Stimulated activated naive B cell treated with anti-CD40 and anti-IgM and Interleukin-4, amounts not matched to agents 10 μg/mL and 1 μg/mL and 100 μg/mL, for 72 hours (primary cell): ENCODE data around the gene MGST1.

ENCODE experiments used
- ATAC-seq, 2 donors: fragments of 150-1000 bp; cut with Tn5 transposase; replicated peaks; 2 replicates each; pipeline ENCODE4 v1.10.0; 2021; ENCODE audit warnings: moderate library complexity in 1 of 2
- DNase-seq: peaks from one replicate; pipeline ENCODE4 v3.0.0; 2021
- H3K27ac Mint-ChIP-seq: one replicate; pipeline ENCODE4 v1.8.0; 2022; ENCODE audit warnings: mild to moderate bottlenecking, mixed read lengths
- H3K27me3 Mint-ChIP-seq, 2 donors: one replicate each; pipeline ENCODE4 v1.8.0; 2022; ENCODE audit warnings: mixed read lengths in 2 of 2
- H3K36me3 Mint-ChIP-seq, 2 donors: one replicate each; pipeline ENCODE4 v1.8.0; 2022; ENCODE audit warnings: mixed read lengths in 2 of 2, mild to moderate bottlenecking in 1 of 2
- H3K4me1 Mint-ChIP-seq, 2 donors: one replicate each; pipeline ENCODE4 v1.8.0; 2022; ENCODE audit warnings: mixed read lengths in 2 of 2, mild to moderate bottlenecking in 1 of 2
- H3K4me3 Mint-ChIP-seq, 2 donors: one replicate each; pipeline ENCODE4 v1.8.0; 2022; ENCODE audit warnings: mild to moderate bottlenecking in 2 of 2, mixed read lengths in 2 of 2, moderate library complexity in 1 of 2
- H3K9me3 Mint-ChIP-seq, 2 donors: one replicate each; pipeline ENCODE4 v1.8.0; 2022; ENCODE audit warnings: mixed read lengths in 2 of 2, mild to moderate bottlenecking in 1 of 2

MGST1 gene

DNA sequence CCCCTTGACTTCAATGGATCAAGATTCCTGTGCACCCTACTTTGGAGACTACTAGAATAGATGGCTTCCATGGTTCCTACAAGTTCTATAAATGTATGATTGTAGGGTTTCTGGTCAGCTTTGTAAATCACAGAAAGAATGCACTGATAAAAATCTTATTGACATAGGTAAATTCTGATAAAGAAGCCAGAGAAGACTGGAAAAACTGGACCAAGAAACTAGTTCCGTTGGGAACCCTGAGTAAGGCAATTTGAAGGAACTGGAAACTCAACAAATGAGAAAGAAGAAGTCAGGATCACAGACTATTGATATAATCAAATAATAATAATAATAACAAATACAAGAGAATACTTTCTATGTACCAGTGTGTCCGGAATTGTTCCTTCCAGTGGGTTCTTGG is 15.4 kb upstream of the MGST1 start:
- no peaks in the 10 kb centered on the region for H3K36me3 Mint-ChIP-seq
- peak overlapping the region; percentile 15 for H3K27ac Mint-ChIP-seq
- no peaks in the 10 kb centered on the region for H3K27me3 Mint-ChIP-seq
- peaks cover 9 to 10% of the 10 kb centered on the region in 2 donors for H3K9me3 Mint-ChIP-seq
- DNase-seq = no peak
- no peak overlapping the region for H3K4me3 Mint-ChIP-seq
- H3K4me1 Mint-ChIP-seq = no peaks in the 10 kb centered on the region
- no peak for ATAC-seq

DNA sequence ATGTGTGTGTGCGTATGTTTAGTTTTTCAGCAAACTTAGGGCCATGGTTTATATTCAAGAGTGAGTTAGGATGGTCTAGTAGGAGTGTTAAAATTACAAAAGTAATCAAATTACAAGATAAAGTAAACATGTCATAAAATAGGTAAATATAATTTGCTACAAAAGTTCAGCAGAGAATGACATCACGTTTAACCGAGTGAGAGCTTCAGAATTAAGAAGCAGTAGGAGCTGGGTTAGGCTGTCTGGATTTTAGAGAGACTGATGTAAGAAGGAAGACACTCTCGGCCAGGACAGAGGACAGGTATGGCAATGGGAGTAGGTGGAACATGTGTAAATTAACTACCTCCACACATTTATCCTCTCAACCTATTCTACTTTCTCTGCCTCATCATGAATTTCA is 11.6 kb upstream of the MGST1 start:
- H3K9me3 Mint-ChIP-seq = no peaks in the 10 kb centered on the region

GRCh38 chr12:16344269-16344668 is 3.2 kb upstream of the MGST1 start:
- no peak overlapping the region for H3K4me3 Mint-ChIP-seq
- H3K4me1 Mint-ChIP-seq = peaks cover 0 to 11% of the 10 kb centered on the region in 2 donors
- no peaks in the 10 kb centered on the region for H3K9me3 Mint-ChIP-seq
- ATAC-seq = no peak
- peaks cover 13 to 17% of the 10 kb centered on the region in 2 donors for H3K27me3 Mint-ChIP-seq
- no peak for DNase-seq
- H3K27ac Mint-ChIP-seq = no peak overlapping the region
- H3K36me3 Mint-ChIP-seq = no peaks in the 10 kb centered on the region

More for the DNA sequence above, 11.6 kb upstream of the MGST1 start:
- Mint-ChIP-seq H3K36me3 (no peaks in the 10 kb centered on the region), H3K27ac (no peak overlapping the region), H3K4me3 (no peak overlapping the region), H3K4me1 (no peaks in the 10 kb centered on the region), H3K27me3 (no peaks in the 10 kb centered on the region)
- no peak for ATAC-seq
- DNase-seq = no peak

DNA sequence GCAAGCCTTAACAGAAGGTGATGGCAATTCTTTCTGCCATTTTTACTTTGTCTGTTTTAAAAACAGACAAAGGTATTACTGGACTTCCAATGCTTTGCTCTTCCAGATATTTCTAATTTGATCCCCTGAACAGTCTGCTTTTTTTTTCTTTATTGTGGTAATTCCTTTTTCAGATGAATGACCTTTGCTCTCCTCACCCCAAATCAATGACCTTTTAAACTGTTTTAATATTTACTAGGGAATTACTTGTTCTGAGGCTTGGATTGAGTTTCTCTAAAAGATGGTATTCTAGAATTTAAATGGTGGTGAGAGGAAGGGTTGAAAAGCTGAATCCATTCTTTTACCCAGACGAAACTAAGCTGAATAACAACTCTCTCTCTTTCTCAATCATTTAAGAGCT is 2.3 kb upstream of the MGST1 start:
- Mint-ChIP-seq H3K27me3 (peaks cover 13 to 17% of the 10 kb centered on the region in 2 donors), H3K27ac (no peak overlapping the region), H3K4me3 (no peak overlapping the region), H3K9me3 (no peaks in the 10 kb centered on the region), H3K4me1 (peaks cover 0 to 11% of the 10 kb centered on the region in 2 donors), H3K36me3 (no peaks in the 10 kb centered on the region)
- DNase-seq = no peak
- ATAC-seq = no peak

- no peak overlapping the region for H3K27ac Mint-ChIP-seq
- H3K4me3 Mint-ChIP-seq = no peak overlapping the region
- no peaks in the 10 kb centered on the region for H3K9me3 Mint-ChIP-seq
- peaks cover 0 to 11% of the 10 kb centered on the region in 2 donors for H3K4me1 Mint-ChIP-seq
- ATAC-seq = no peak
- H3K27me3 Mint-ChIP-seq = peaks cover 13 to 17% of the 10 kb centered on the region in 2 donors
- no peaks in the 10 kb centered on the region for H3K36me3 Mint-ChIP-seq
- no peak for DNase-seq
Observed at GRCh38 chr12:16346958-16347357, 487 bp upstream of the MGST1 start.

DNA sequence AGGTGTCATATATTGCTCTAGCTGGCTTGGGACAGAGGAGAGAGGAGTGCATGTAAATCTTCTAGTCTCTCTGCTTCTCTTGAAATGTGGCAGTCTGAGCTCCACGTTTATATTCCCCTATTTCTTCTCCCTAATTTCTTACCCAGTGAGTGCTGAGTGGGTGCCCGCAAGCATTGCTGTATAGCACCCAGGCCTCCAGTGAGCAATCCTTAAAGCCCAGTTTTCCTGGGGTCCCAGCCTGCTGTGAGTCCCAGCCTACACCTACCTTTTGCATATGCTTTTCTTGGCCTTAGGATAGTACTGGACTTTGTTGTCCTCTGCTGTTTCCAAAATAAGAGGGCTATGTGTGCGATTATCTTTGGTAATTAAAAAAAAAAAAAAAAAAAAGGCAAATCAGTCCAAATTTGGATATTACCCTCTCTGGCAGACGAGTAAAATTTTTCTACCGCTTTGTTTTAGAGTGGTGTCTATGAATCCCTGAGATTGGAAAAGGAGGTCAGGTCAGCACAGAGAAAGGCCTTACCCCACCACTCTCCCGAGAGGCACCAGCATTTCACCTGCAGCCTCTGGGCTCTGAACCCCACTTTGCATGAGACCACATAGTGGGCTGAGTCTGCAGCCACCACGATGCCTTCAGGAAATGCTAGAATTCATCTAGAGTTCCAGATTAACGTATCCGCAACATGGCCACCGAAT is 1.1 kb downstream of the MGST1 start:
- no peaks in the 10 kb centered on the region for H3K9me3 Mint-ChIP-seq
- H3K4me3 Mint-ChIP-seq = no peak overlapping the region
- peaks cover 0 to 11% of the 10 kb centered on the region in 2 donors for H3K4me1 Mint-ChIP-seq
- no peak for ATAC-seq
- peaks cover 13 to 17% of the 10 kb centered on the region in 2 donors for H3K27me3 Mint-ChIP-seq
- H3K36me3 Mint-ChIP-seq = no peaks in the 10 kb centered on the region
- no peak overlapping the region for H3K27ac Mint-ChIP-seq
- no peak for DNase-seq

GRCh38 chr12:16349131-16349460 is 1.7 kb downstream of the MGST1 start:
- DNase-seq (no peak), ATAC-seq (no peak)
- Mint-ChIP-seq H3K27ac (no peak overlapping the region), H3K9me3 (no peaks in the 10 kb centered on the region), H3K4me1 (peaks cover 0 to 11% of the 10 kb centered on the region in 2 donors), H3K4me3 (no peak overlapping the region), H3K27me3 (peaks cover 13 to 17% of the 10 kb centered on the region in 2 donors), H3K36me3 (no peaks in the 10 kb centered on the region)

DNA sequence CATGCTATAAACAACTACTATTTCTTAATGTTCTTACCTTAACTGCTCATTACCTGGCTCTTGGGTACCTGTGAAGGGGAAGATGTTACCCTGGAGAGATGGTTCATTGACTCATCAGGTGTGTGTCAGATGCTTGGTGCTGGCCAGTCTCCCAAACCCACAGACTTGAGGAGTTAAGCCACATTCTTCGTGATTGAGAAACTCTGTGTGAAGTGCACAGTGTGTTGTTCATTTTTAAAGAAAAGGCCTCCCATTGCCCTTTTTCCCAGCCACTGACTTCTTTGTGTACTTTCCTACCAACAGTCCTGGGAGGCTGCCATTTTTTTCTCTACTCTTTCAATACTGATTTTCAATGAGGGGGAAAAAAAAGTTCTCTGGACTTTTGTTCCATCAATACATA is 3.2 kb downstream of the MGST1 start:
- DNase-seq (no peak), ATAC-seq (no peak)
- Mint-ChIP-seq H3K27me3 (peaks cover 13 to 17% of the 10 kb centered on the region in 2 donors), H3K4me3 (no peak overlapping the region), H3K9me3 (no peaks in the 10 kb centered on the region), H3K4me1 (peaks cover 0 to 11% of the 10 kb centered on the region in 2 donors), H3K36me3 (no peaks in the 10 kb centered on the region), H3K27ac (no peak overlapping the region)

GRCh38 chr12:16352481-16352880 is 5.0 kb downstream of the MGST1 start:
- peaks cover 0 to 7% of the 10 kb centered on the region in 2 donors for H3K4me1 Mint-ChIP-seq
- DNase-seq (no peak), ATAC-seq (no peak)
- H3K4me3 Mint-ChIP-seq = no peak overlapping the region
- H3K36me3 Mint-ChIP-seq = no peaks in the 10 kb centered on the region
- peaks cover 0 to 1% of the 10 kb centered on the region in 2 donors for H3K9me3 Mint-ChIP-seq
- peaks cover 1 to 11% of the 10 kb centered on the region in 2 donors for H3K27me3 Mint-ChIP-seq
- no peak overlapping the region for H3K27ac Mint-ChIP-seq

DNA sequence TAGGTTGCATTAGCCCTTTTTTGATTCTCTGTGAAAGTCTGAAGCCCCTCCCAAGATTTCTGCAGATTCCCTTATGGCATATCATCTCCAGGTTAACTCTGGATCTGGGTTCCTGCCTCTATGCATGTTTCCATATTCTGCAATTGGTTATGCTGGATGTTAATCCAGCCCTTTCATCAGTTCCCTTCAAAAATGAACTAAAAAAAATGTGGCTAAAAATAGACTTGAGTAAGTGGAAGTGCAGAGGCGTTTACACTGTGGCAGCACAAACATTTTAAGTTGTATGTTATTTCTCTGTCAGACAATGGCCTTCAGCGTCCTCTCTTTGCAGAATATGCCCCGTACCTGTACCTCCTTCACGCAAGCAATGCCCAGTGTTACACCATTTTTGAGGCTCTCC is 11.4 kb downstream of the MGST1 start:
- H3K9me3 Mint-ChIP-seq = peaks cover 0 to 1% of the 10 kb centered on the region in 2 donors
- H3K4me1 Mint-ChIP-seq = no peaks in the 10 kb centered on the region
- H3K27ac Mint-ChIP-seq = no peak overlapping the region
- DNase-seq (no peak), ATAC-seq (no peak)
- no peak overlapping the region for H3K4me3 Mint-ChIP-seq
- no peaks in the 10 kb centered on the region for H3K36me3 Mint-ChIP-seq
- H3K27me3 Mint-ChIP-seq = no peaks in the 10 kb centered on the region

DNA sequence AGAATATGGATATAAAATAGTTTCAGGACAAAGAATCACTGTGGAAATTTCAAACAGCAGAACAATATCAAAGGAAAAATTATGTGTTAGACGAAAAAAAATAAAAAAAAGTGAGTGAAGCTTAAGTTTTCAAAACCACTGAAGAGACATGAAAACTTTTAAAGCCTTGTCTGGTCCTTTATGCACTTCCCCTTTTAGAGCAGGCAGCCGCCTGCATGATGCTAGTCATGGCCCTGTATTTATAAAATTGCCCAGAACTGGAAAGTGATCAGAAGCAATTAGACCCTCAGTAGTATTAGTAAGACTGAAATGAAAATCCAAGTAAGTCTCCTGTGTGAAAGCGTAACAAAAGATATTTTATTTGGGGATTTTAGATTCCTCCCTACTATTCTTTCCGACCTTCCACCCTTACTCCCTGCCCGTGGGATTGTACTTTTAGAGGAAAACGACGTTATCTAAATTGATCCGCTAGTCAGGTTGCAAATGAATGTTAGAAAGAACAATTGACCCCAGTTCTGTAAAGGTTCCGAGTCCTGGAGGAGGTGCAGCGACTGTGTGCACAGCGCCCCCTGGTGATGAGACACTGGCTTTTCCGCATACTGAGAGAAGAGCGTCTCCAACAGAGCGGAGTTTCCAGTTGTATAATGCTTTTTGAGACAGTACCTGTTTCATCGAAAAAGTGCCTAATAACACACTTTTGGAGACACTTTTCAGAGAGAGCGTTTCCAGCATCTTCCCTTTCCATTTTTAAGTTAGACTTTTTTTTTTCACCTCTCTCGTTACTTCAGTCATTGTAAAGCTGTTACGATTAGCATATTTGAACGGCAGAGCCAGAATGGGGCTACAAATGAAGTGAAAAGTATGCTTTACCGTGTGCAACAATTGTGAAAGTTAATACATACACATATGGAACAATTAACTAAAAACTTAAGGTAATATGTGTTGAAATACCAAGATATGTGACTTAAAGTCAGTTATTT is 12.4 kb downstream of the MGST1 start:
- H3K36me3 Mint-ChIP-seq = no peaks in the 10 kb centered on the region
- H3K27ac Mint-ChIP-seq = no peak overlapping the region
- H3K4me1 Mint-ChIP-seq = no peaks in the 10 kb centered on the region
- peaks cover 0 to 1% of the 10 kb centered on the region in 2 donors for H3K9me3 Mint-ChIP-seq
- no peaks in the 10 kb centered on the region for H3K27me3 Mint-ChIP-seq
- DNase-seq (no peak), ATAC-seq (peak; percentile 36 to 41)
- H3K4me3 Mint-ChIP-seq = no peak overlapping the region

DNA sequence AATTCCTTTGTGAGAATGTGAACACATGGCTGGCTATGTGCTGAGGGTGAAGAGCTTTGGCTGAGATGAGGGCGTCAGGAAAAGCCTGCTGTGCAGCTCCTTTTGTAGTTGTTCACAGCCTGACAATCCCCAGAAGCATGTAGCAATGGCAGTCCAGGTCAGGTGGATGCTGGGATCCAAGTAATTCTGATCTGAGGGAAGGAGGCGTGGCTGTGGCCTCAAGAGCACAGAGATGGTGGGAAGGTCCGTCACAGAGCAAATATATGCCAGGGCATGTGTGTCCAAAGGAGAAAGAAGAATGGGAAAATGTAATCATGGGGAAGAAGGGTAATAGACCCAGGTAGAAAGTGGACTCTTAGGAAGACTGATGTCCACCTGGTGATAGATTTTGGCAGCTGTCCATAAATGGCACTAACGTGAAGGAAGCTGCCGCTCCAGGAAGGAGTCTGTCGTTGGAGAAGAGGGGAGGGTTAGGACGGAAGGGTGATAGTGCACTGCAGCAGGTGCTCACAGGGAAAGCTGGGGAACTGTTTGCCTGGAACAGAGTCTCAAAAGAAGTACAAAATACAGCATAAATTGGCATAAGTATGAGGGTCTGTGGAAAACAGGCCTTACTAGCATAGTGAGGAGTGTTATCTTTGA is 13.8 kb downstream of the MGST1 start:
- no peak overlapping the region for H3K27ac Mint-ChIP-seq
- DNase-seq = no peak
- H3K36me3 Mint-ChIP-seq = no peaks in the 10 kb centered on the region
- H3K27me3 Mint-ChIP-seq = no peaks in the 10 kb centered on the region
- H3K4me3 Mint-ChIP-seq = no peak overlapping the region
- H3K9me3 Mint-ChIP-seq = peaks cover 0 to 1% of the 10 kb centered on the region in 2 donors
- no peak for ATAC-seq
- H3K4me1 Mint-ChIP-seq = no peaks in the 10 kb centered on the region

DNA sequence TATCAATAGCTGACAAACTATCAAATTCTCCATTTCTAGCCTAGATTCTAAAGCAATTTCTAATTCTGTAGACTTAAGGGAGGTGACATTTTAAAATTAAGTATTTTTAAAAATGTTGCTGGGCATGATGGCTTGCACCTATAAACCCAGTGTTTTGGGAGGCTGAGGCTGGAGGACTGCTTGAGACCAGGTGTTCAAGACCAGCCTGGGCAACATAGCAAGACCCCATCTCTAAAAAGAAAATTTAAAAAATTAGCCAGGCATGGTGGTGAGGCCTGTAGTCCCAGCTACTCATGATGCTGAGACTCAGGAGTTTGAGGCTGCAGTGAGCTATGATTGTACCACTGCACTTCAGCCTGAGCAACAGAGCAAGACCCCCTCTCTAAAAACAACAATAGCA is 15.1 kb downstream of the MGST1 start:
- Mint-ChIP-seq H3K36me3 (no peaks in the 10 kb centered on the region), H3K9me3 (no peaks in the 10 kb centered on the region), H3K4me1 (no peaks in the 10 kb centered on the region), H3K27ac (no peak overlapping the region), H3K4me3 (no peak overlapping the region), H3K27me3 (no peaks in the 10 kb centered on the region)
- no peak for ATAC-seq
- no peak for DNase-seq

GRCh38 chr12:16369156-16369555 is 21.7 kb downstream of the MGST1 start:
- no peak for ATAC-seq
- Mint-ChIP-seq H3K27ac (no peak overlapping the region), H3K4me1 (no peaks in the 10 kb centered on the region), H3K36me3 (no peaks in the 10 kb centered on the region), H3K9me3 (no peaks in the 10 kb centered on the region), H3K4me3 (no peak overlapping the region), H3K27me3 (no peaks in the 10 kb centered on the region)
- DNase-seq = no peak
